GM12864 (cell line): Measurements from ENCODE around the gene UBAP2.

ENCODE experiments used
- DNase-seq: peaks from one replicate; pipeline ENCODE4 v3.0.0-alpha.2; 2011; ENCODE audit warnings: low read depth
- H3K4me3 ChIP-seq: 2 replicates; pipeline ENCODE4 v1.5.1; 2011; ENCODE audit warnings: mild to moderate bottlenecking, low read depth, low read length, control low read depth
- TF ChIP-seq, protein P1 (sequence below): IDR thresholded peaks from 2 replicates; pipeline ENCODE4 v1.5.1; 2011; ENCODE audit warnings: low read depth, mild to moderate bottlenecking, moderate library complexity, low read length, control low read depth, inconsistent platforms; ENCODE audit errors: missing control alignments

UBAP2 gene

DNA sequence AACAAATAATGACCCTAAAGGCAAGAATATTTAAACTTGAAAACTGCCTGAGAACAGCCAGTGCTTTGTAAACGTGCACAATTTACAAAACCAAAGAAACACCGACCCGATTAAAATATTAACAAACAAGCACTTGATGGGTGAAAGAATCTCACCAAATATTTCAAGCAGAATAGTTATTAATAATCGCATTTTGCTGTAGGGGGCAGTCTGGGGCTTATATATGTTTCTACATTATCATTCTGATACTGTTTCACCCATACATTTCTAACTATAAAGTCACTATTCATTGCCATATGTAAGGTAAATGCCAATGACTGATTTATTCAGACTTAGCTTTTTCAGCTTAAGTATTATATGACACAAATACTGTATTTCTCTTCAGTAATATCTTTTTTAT is 37.7 kb downstream of the UBAP2 start:
- H3K4me3 ChIP-seq, result no peak overlapping the region
- TF ChIP-seq, protein P1, sequence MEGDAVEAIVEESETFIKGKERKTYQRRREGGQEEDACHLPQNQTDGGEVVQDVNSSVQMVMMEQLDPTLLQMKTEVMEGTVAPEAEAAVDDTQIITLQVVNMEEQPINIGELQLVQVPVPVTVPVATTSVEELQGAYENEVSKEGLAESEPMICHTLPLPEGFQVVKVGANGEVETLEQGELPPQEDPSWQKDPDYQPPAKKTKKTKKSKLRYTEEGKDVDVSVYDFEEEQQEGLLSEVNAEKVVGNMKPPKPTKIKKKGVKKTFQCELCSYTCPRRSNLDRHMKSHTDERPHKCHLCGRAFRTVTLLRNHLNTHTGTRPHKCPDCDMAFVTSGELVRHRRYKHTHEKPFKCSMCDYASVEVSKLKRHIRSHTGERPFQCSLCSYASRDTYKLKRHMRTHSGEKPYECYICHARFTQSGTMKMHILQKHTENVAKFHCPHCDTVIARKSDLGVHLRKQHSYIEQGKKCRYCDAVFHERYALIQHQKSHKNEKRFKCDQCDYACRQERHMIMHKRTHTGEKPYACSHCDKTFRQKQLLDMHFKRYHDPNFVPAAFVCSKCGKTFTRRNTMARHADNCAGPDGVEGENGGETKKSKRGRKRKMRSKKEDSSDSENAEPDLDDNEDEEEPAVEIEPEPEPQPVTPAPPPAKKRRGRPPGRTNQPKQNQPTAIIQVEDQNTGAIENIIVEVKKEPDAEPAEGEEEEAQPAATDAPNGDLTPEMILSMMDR, result peak; percentile 33
- no peak for DNase-seq

DNA sequence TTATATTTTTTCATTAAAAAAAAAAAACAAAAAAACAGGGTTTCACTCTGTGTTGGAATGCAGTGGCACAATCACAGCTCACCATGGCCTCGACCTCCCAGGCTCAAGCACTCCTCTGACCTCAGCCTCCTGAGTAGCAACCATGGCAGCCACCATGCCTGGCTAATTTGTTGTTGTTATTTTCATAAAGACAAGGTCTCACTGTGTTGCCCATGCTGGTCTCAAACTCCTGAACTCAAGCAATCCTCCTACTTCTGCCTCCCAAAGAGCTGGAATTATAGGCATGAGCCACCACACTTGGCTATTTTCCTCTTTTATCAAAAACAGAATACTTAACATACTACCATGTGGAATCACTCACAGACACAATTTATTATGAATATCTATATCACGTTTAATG is 46.7 kb downstream of the UBAP2 start:
- H3K4me3 ChIP-seq, result no peak overlapping the region
- TF ChIP-seq, protein P1, result no peak
- no peak for DNase-seq

- DNase-seq, result no peak
- TF ChIP-seq, protein P1, result no peak
Measured at GRCh38 chr9:34001298-34001697, 47.4 kb downstream of the UBAP2 start.

GRCh38 chr9:33995449-33995848 is 53.2 kb downstream of the UBAP2 start:
- TF ChIP-seq, protein P1, result no peak
- H3K4me3 ChIP-seq, result no peak overlapping the region
- no peak for DNase-seq

More at GRCh38 chr9:34001298-34001697, 47.4 kb downstream of the UBAP2 start:
- no peak overlapping the region for H3K4me3 ChIP-seq

DNA sequence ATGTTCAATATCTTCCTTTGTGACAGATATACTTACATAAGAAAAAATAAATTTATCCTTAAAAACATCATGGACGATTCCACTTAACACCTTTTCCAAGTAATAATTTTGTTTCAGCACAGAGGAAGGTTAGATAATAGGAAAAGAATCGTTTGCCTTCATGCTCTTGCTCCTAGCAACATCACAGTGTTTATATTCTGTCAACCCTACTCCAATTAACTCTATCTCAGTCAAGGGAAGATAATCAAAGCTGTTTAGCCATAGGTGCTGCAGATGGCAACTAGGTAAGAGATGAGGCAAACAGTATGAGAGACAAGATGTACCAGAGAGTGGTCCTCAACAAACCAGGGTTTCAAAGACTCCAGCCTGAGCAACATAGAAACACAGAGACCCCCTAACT is 55.6 kb downstream of the UBAP2 start:
- TF ChIP-seq, protein P1, result no peak
- DNase-seq, result no peak
- H3K4me3 ChIP-seq, result no peak overlapping the region

- TF ChIP-seq, protein P1, result no peak
- H3K4me3 ChIP-seq, result no peak overlapping the region
- no peak for DNase-seq
Measured at GRCh38 chr9:33992632-33993031, 56.1 kb downstream of the UBAP2 start.

GRCh38 chr9:33988219-33988890 is 60.3 kb downstream of the UBAP2 start:
- TF ChIP-seq, protein P1, result no peak
- DNase-seq, result peak; percentile 84
- H3K4me3 ChIP-seq, result peak overlapping the region; percentile 35; the same call in 1 of the 2 replicates
